ENCODE results near the gene NCBP3.
"Not testable (repeated sequence)": the region's sequence is repeated elsewhere in the genome, so short reads cannot be mapped to it uniquely, and the experiment has no call there.

Gene NCBP3

DNA sequence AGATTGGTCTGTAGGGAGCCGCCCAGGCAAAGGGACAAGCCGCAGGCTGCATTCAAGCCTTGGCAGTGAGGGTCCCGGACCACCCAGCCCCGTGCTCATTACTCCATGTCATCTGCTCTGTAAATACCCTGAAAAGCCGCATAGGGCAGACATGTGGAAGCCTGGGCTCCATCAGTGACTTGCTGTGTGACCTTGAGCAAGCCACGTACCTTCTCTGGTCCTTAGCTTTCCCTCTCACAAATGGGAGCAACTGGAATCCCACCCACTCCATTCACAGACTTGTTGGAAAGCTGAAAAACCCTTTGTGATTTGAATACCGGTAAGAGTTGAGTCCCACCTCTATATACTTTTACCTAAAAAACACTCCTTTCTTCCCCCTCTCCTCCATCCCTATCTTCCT, 34.9 kb upstream of the NCBP3 start:
- no peak for DNase-seq

DNA sequence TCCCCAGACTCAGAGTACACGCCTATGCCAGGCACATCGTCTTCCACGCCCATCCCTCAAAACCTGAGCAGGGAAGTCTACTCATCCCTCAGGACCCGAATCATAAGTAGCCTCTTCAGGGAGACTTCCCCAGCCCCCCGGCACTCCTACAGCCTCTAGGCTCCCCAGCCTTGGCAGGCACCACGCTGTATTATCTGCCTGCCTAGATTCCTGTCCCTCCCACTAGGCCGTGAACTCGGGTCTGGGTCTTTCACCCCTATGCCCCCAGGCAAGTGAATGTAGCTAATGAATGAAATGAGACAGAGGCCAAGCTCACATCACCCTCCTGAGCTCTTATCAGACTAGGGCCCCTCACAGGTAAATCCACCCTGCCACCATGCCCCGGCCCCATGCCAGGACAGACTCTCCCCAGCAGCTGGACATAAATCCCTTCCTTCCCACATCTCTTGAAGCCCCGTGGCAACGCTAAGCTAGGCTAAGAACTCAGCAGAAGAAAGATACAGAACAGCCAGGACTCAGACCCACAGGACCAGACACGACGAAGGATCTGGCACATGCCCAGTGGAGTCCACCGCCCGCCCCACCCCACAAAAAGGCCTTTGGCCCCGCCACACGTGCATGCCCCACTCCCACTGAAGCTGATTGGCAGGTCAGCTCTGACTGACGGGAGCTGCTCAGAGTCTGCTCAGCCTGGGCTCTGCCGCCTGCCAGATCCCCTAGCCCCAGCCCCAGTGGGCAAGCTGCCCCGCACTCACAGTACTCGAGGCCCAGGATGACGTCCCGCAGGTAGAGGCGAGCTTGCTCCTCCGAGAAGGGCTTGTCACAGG, 33.8 kb upstream of the NCBP3 start:
- no peak for DNase-seq

DNA sequence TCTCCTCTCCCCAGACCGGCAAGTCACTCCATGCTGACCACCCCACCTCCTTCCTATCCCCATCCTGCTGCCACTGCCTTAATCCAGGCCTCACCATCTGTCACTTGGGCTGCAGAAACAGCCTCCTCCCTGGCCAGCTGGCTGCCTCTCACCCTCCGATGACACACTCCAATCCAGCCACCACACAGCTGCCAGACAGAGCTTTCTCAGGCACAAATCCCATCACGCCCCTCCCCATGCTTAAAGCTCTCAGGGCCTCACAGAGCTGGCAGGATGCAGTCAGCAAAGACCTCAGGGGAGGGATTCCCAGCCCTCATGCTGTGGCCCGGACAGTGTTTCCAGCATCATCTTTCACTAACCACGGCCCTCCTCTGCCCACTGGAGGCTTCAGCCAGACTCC, 33.1 kb upstream of the NCBP3 start:
- no peak for DNase-seq

DNA sequence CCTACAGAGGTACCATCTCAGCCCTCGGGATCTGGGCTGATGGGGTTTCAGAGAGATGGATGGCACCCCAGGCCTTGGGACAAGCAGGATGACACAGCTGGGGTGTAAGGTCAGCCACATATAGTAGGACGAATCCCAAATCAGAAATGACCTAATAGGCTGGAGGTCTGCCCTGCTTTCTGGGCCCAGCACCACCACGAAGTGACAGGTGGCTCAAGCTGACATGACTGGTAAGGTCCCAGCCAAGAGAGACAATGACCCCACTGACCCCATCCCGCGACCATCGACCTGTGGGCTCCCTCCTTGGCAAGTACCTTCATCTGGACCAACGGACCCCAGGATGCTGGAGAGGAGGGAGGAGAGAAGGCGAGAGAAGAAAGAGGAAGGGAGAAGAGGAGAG, 31.2 kb upstream of the NCBP3 start:
- DNase-seq: no peak

DNA sequence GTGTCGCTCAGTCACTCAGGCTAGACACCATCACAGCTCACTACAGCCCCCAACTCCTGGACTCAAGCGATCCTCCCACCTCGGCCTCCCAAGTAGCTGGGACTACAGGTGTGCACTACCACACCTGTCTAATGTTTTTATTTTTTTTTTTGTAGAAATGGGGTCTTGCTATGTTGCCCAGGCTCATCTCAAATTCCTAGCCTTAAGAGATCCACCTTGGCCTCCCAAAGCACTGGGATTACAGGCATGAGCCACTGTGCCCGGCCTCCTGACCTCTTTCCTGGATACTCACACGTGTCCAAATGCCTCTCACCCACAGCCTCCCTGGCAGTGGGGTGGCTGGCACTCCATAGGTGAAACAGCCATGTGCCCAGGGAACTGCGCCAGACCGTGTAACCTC, 29.3 kb upstream of the NCBP3 start:
- DNase-seq: no peak

DNA sequence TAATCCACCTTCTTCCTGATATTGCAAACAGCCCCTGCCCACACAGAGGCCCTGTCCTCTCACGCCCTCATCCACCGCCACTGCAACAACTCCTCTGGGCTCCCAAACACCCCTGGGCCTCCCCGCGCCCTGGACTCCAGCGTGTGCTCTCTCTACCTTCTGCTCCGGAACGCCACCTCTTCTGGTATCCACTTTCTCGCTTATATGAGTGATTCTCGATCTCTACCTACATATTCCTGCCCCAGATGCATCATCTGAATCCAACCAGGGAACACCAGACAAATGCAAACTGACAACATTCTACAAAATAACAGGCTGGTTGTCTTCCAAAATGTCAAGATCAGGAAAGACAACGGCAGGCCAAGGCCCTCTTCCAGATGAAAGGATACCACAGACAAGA, 27.8 kb upstream of the NCBP3 start:
- no peak for DNase-seq

DNA sequence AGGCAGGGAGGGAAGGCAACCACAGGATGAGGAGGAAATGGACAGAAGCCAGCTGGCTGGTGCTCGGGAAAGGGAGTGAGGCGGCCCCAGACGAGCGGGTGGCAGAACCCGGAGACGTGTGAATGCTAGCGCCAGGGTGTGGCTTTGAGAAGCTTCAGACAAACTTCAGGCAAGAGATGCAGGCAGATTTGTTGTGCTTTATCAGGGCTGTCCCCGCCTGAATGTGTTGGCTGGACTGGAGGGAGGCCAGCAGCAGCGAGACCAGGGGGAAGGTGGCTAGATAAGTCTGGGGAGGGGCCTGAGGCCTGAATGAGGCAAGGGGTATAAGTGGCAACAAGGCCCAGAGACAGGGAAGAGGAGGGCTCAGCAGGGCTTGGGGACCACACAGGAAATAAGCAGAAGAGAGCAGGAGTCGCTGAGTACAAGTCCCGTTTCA, 24.8 kb upstream of the NCBP3 start:
- DNase-seq: no peak

DNA sequence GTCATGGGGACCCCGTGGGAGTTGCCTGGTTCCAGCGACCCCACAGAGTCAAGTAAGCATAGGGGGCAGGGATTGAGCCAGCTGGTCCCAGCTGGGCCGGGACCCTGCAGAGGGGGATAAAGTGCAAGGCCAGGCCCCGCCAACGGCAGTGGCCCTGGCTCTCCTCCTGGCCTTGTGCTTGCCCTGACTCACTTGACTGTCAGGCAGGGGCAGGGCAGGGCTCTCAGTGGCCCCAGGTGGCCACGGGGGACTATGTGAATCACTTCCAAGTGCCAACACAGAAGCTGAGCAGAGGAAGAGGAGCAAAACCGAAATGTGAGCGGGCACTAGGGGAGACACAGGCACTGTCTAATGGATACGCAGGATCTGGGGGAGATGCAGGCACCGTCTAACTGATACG, 21.6 kb upstream of the NCBP3 start:
- no peak for DNase-seq

DNA sequence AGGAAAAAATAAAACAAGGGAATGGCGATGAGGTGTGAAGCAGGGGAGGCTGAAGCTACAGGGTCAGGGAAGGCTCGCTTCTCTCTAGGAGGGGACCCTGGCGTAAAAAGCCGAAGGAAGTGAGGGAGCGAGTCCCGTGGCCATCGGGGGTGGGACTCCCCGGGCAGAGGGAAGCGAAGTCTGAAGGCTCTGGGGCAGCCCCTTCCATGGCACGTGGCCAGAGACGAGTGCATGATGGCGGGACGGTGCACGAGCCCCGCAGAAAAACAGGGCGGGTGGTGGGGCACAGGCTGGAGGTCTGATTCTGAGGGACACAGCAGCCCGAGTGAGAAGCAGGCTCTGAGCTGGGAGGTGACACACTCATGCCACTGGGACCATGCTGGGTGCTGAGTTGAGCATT, 21.1 kb upstream of the NCBP3 start:
- no peak for DNase-seq

DNA sequence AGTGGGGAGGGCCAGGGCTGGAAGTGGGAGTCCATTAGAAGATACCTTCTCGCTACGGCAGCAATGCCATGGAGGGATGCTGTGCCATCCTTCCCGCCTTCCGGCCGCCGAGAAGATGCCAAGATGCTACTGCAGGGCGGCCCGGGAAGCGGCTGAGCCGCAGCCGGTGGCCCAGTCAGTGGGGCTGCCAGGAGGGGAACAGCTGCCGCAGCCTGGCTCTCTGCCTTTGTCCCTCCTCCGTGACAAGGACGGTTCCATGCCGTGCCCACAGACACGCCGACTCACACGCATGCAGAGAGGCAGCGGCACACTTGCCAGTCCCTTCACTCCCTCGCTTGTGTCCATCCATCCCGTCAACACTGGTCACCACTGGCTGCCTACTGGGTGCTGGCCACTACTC, 20.2 kb upstream of the NCBP3 start:
- DNase-seq: no peak

DNA sequence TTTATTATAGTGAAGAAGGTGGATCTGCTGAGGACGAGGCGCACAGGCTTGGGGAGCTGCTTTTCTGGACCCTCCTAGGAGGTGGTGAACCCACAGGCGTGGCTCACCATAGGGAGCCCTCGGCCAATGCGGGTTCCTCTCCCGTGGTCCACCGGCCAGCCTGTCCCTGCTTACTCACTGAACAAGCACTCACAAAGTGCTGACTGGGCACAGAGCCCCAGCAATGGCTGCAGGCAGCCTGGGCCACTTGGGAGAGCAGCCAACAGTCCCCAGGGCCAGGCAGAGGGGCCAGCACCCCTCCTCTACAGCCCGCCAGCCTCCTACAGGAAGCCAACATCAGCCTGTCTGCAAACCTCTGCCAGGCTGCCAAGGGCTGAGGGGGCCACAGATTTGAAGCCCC, 19.1 kb upstream of the NCBP3 start:
- DNase-seq: no peak

DNA sequence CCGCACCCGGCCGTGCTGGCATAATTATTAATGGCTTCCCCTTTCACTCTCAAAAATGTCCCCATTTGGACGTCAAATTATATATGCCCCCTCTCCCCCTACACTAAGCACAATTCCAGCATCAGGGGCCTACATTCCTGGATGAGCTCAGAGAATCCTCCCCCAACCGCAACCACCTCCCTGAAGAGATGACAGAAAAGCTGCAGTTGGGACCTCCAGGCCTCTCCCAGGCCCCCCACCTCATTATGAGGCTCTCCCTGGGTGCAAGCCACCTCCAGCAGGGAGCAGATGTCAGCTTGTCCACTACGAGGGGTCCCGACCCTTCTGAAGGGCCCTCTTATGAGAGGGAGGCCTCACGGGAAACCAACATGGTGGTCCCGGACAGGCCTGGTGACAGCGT, 18.5 kb upstream of the NCBP3 start:
- no peak for DNase-seq

DNA sequence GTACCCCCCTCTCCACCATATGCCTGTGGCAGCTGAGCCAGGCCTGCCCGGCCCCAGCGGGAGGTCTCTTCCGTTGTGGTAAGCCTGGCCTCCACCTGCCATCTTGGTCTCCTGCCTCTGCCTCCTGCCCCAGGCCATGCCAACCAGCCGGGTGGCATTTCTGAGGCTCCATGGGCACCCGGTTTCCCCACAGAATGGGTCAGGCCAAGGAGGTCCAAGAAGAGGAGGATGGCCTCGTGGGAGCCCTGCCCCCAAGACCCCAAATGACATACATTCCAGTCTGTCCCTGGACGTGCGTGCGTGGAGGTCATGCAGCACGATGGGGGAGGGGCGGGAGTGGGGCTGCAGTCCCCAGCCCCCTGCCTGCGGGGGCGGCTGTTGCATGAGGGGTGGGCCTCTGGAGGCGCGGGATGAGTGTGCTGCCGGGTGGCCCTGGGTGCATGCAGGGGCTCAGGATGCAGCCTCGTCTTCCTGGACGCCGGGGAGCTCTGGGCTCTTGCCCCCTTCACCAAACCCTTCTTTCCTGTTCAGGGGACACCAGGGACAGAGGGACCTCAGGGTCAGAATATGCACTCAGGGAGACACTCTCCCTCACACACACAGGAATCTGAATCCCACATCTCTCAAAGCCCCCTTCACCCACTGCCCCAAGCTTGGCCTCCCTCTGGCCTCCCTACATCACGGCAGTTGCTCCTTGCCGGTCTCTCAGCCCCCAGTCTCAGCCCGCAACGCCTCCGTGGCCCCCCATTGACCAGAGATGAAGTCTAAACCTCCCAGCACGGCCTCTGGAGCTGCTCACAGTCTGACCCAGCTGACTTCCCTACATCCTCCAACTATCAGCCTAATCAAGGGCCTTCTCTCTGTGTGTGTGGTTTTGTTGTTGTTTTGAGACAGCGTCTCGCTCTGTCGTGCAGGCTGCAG, 16.0 kb upstream of the NCBP3 start:
- DNase-seq: no peak

DNA sequence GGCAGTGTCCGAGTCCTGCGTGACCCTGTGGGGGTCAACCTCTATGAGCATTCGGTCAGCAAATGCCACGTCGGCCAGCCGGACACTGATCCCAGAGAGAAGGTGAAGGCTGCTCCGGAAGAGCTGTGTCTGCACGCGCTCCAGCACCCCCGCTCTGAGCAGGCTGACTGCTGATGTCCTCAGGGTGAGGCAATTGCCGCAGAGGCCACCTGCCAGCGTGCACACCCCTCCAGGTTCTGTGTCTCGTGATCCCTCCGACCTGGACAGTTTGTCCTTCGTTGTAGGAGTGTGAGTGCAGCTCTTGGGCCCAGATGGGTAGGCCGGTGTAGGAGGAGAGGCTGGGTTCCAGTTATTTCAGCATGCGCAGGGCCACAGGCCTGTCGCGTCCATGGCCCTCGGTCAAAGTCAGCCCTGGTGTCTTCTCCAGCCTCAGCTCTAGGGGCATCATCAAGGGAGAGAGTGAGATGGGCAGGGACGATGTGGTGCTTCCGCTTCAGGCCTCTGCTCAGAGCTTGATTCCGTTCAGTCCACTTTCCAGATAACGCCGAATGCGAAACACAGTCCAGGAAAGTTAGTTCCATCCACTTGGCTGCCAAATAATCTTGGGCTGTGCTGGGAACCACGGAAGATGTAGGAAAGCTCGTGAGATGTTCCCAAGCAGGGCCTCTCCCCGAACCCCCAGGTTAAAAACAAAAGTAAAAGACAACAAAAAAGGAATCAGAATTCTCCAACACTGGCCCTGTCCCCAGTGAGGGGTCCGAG, 15.1 kb upstream of the NCBP3 start:
- DNase-seq: no peak

DNA sequence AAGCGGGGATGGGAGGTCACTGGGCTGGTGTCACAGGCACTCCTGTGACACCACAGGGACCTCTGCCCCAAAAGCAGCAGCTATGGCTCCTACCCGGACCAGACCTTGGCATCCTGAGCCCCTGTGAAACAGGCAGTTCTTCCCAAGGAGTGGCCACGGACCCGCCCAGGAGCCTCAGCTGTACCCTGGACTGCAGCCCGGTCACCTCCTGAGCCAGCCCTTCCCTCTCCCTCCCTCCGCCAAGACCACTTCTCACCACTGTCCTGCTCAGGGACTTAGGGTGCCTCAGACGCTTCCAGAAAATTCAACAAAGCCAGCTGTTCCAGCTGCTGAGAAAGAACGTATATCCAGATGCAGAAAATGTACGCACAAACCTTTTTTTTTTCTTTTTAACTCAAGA, 13.9 kb upstream of the NCBP3 start:
- no peak for DNase-seq

DNA sequence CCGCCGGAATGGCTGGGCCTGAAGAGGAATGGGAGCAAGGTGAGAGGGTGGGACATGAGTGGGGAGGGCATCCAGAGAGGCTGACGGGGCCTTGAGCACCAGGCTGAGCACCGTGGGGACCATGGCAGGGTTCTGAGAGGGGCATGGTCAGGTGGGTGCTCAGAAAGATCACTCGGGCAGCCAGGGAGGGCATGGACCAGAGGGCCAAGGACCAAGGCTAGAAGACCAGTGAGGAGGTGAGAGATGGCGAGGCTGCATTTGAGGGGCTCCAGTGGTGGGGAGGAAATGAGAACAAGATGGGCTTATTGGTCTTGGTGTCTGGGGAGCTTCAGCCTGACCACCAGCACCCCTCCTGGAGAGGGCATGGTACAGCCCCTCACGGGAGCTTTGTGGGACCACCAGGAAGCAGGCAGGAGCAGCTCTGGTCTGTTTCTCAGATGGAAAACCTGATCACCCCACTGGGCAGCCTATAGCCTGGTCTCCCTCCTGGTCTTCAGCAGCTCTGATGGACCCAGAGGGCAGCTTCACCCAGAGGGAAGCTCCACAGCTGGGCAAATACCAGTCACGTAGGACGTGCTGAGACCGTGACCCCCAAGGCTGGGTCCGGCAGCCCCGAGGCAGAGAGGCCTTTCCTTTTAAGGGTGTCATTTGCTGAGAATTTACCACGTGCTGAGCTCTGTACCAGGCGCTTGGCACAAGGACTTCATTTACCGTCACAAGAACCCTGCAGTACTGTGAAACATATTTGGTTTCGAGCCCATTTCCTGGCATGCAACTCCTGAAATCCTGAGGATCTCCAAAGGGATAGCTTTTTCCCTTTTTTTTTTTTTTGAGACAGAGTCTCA, 11.4 kb upstream of the NCBP3 start:
- DNase-seq: no peak

DNA sequence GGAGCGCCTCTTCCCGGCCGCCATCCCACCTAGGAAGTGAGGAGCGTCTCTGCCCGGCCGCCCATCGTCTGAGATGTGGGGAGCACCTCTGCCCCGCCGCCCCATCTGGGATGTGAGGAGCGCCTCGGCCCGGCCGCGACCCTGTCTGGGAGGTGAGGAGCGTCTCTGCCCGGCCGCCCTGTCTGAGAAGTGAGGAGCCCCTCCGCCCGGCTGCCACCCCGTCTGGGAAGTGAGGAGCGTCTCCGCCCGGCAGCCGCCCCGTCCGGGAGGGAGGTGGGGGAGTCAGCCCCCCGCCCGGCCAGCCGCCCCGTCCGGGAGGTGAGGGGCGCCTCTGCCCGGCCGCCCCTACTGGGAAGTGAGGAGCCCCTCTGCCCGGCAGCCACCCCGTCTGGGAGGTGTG, 8.2 kb upstream of the NCBP3 start:
- not testable (repeated sequence) for DNase-seq

DNA sequence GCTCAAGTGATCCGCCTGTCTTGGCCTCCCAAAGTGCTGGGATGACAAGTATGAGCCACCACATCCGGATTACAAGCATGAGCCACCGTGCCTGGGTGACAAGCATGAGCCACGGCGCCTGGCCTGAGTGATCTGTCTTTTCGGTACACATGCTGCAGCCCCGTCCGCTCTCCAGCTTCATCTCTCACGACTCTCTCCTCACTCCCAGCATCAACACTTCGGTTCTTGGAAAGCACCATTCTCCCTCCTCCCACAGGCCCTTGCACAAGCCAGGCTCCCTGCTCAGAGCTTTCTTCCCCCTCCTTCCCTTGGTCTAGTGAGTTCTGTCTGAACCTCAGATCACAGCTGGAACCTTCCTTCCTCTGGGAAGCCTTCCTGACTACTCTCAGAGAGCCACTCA, 6.5 kb upstream of the NCBP3 start:
- no peak for DNase-seq

DNA sequence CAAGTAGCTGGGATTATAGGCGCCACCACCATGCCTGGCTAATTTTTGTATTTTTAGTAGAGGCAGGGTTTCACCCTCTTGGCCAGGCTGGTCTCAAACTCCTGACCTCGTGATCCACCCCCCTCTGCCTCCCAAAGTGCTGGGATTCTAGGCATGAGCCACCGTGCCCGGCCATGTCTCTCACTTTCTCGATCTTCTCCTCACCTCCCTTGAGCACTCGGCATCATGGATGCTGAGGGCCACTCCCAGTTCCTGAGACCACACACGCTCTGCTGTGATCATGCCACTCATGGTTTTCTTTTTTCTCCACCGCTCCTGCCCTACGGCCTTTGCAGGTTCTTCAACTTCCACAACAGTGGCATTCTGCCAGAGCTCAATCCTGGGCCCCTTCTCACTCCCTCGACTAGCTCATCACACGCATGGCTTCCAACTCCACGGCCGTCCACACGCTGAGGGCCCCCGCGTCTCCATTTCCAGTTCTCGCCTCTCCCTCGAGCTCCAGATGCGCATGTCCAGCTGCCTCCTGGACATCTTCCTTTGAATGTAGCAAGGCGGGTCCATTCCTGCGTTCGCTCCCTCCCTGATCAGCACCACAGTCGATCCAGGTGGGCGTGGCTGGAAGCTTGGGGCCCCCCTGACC, 5.5 kb upstream of the NCBP3 start:
- DNase-seq: no peak

DNA sequence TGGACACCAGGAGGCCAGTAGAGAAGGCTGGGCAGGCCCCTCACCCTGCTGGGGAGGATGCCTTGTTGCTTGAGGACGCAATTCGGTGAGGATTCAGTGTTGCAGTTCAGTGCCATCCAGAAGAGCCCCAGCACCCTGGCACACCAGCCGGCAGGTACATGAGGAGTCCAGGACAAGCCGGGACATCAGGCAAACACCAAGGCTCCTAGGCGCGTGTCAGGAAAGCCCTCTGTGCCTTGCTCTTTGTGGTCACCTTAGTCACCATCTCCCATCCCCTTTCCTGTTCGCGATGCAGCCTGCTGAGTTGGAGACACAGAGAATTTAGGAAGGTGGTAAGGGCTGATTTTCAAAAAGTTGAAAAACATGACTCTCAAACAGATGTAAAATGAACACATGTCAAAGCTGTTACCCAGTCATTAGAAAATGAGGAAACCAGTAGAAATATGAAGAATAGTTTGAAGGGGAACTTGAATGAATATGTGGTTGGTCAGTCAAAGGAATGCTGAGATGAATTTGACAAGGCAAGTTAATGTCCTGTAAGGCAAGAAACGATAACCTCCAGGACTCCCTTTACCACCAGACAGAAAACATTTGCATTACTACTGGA, 2.3 kb upstream of the NCBP3 start:
- no peak for DNase-seq

DNA sequence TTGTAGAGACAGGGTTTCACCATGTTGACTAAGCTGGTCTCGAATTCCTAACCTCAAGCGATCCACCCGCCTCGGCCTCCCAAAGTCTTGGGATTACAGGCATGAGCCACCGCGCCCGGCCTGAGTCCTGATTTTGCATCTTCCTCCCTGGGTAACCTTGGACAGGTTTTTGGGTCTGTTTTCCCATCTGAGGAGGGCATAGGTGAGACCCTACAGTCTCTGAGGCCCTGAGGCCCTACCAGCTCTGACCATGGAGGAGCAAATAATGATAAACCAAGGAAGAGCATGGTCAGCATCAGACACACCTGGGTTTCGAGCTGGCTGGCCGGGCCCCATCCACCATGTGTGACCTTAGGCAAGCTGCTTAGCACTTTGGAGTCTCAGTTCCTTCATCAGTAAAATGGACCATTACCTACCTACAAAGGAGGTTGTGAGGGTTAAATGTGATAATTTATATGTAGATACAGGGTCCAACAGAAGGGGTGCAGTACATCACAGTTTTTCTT, 1.2 kb upstream of the NCBP3 start:
- DNase-seq: no peak

Measured in stimulated activated naive CD4-positive, alpha-beta T cell (primary cell).